ENCODE data around the gene PIM1.

Gene PIM1

GRCh38 chr6:37138856-37139229 is 31.1 kb upstream of the PIM1 start:
- no peak for DNase-seq

GRCh38 chr6:37139230-37139962 is 30.6 kb upstream of the PIM1 start:
- DNase-seq = no peak

- no peak for DNase-seq
Measured at GRCh38 chr6:37140145-37140544, 29.8 kb upstream of the PIM1 start.

- DNase-seq = peak; percentile 65
Measured at GRCh38 chr6:37141281-37142049, 28.5 kb upstream of the PIM1 start.

GRCh38 chr6:37142050-37142614 is 27.8 kb upstream of the PIM1 start:
- DNase-seq = no peak

GRCh38 chr6:37143585-37143984 is 26.4 kb upstream of the PIM1 start:
- DNase-seq = no peak

GRCh38 chr6:37145443-37145842 is 24.5 kb upstream of the PIM1 start:
- DNase-seq = no peak

GRCh38 chr6:37146735-37147157 is 23.2 kb upstream of the PIM1 start:
- no peak for DNase-seq

- no peak for DNase-seq
Measured at GRCh38 chr6:37149745-37150144, 20.2 kb upstream of the PIM1 start.

GRCh38 chr6:37150314-37150713 is 19.6 kb upstream of the PIM1 start:
- no peak for DNase-seq

- no peak for DNase-seq
Measured at GRCh38 chr6:37155394-37156312, 14.3 kb upstream of the PIM1 start.

- DNase-seq = no peak
Measured at GRCh38 chr6:37158508-37158907, 11.4 kb upstream of the PIM1 start.

- peak; percentile 96 for DNase-seq
Measured at GRCh38 chr6:37160922-37161778, 8.8 kb upstream of the PIM1 start.

GRCh38 chr6:37162740-37163139 is 7.2 kb upstream of the PIM1 start:
- no peak for DNase-seq

GRCh38 chr6:37168163-37168758 is 1.7 kb upstream of the PIM1 start:
- no peak for DNase-seq

GRCh38 chr6:37168811-37169495 is 999 bp upstream of the PIM1 start:
- peak; percentile 36 for DNase-seq

- DNase-seq = peak; percentile 17
Measured at GRCh38 chr6:37170273-37171200, 585 bp downstream of the PIM1 start.

GRCh38 chr6:37171201-37171969 is 1.4 kb downstream of the PIM1 start:
- DNase-seq = no peak

Data from MV-4-11 (cell line).